AG09309 (cell line): ENCODE measurements around the gene TREX2.

Source experiments
- DNase-seq: peaks from one replicate; pipeline ENCODE4 v3.0.0-alpha.2; 2010; ENCODE audit warnings: low read depth
- H3K4me3 ChIP-seq: 2 replicates; pipeline ENCODE4 v1.5.1; 2011; ENCODE audit warnings: mild to moderate bottlenecking, low read depth, low read length, moderate library complexity; ENCODE audit not compliant: control insufficient read depth
- TF ChIP-seq, protein P1 (sequence below): IDR thresholded peaks from 2 replicates; pipeline ENCODE4 v1.5.1; 2011; ENCODE audit warnings: mild to moderate bottlenecking, low read depth, low read length, inconsistent platforms; ENCODE audit not compliant: insufficient read depth, control insufficient read depth; ENCODE audit errors: missing control alignments

Gene TREX2

DNA sequence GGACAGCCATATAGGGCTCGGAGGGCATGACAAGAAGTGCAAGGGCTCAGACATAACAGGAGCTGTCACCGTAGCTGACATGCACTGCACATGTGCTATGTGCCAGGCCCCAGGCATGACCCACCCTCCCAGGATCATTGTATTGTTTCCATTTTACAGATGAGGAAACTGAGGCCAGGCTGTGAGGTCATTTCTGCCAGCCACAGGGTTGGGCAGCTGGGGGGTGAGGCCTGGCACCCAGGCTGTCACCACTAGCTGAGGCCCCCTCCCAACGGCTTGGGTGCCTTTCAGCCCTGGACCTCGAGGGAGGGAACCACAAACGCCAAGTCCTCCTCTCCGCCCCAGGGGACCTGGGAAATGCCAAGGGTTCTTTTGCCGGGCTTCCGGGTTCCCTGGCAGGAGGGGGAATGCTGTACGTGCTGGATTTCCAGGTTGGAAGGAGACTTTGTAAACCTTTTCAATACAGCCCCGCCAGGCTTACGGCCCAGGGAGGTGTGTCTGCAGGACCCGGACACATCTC is 12.6 kb downstream of the TREX2 start:
- H3K4me3 ChIP-seq = no peak overlapping the region
- no peak for DNase-seq
- TF ChIP-seq, protein P1, sequence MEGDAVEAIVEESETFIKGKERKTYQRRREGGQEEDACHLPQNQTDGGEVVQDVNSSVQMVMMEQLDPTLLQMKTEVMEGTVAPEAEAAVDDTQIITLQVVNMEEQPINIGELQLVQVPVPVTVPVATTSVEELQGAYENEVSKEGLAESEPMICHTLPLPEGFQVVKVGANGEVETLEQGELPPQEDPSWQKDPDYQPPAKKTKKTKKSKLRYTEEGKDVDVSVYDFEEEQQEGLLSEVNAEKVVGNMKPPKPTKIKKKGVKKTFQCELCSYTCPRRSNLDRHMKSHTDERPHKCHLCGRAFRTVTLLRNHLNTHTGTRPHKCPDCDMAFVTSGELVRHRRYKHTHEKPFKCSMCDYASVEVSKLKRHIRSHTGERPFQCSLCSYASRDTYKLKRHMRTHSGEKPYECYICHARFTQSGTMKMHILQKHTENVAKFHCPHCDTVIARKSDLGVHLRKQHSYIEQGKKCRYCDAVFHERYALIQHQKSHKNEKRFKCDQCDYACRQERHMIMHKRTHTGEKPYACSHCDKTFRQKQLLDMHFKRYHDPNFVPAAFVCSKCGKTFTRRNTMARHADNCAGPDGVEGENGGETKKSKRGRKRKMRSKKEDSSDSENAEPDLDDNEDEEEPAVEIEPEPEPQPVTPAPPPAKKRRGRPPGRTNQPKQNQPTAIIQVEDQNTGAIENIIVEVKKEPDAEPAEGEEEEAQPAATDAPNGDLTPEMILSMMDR = no peak

- no peak for DNase-seq
- TF ChIP-seq, protein P1 = no peak
- H3K4me3 ChIP-seq = no peak overlapping the region
These were observed 15.1 kb downstream of the TREX2 start for GRCh38 chrX:153430796-153431195.

GRCh38 chrX:153426204-153426603 is 19.7 kb downstream of the TREX2 start:
- TF ChIP-seq, protein P1 = no peak
- no peak for DNase-seq
- no peak overlapping the region for H3K4me3 ChIP-seq

DNA sequence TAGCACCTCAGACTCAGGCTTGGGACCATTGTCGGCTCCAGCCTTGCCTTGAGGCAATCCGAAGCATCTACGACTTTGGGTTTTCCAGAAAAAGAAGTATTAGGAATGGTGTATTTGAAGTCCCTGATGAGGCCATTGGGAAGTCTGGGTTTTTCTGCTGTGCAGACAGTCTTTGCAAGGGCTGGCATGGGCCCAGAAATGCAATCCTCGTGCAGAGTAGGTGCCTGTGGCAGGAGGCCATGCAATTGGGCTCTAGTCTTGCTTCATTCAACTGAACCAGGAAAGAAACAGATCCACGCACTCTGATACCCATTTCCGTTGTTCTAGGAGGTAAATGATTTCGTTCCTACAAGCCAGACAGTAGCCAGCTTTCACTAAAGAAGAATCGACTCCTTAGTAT is 22.2 kb downstream of the TREX2 start:
- TF ChIP-seq, protein P1 = no peak
- no peak for DNase-seq
- no peak overlapping the region for H3K4me3 ChIP-seq

- H3K4me3 ChIP-seq = no peak overlapping the region
- TF ChIP-seq, protein P1 = no peak
- no peak for DNase-seq
These were observed 24.0 kb downstream of the TREX2 start for GRCh38 chrX:153421856-153422255.

DNA sequence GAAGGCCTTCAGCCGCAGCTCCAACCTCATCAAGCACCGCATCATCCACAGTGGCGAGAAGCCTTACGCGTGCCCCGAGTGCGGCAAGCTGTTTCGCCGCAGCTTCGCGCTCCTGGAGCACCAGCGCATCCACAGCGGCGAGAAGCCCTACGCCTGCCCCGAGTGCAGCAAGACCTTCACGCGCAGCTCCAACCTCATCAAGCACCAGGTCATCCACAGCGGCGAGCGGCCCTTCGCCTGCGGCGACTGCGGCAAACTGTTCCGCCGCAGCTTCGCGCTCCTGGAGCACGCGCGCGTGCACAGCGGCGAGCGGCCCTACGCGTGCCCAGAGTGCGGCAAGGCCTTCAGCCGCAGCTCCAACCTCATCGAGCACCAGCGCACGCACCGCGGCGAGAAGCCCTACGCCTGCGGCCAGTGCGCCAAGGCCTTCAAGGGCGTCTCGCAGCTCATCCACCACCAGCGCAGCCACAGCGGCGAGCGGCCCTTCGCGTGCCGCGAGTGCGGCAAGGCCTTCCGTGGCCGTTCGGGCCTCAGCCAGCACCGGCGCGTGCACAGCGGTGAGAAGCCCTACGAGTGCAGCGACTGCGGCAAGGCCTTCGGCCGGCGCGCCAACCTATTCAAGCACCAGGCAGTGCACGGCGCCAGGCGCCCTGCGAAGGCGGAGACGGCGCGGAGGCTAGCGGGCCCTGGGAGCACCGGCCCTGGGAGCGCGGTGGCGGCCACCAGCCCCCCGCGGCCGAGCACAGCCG is 24.8 kb downstream of the TREX2 start:
- no peak overlapping the region for H3K4me3 ChIP-seq
- TF ChIP-seq, protein P1 = no peak
- no peak for DNase-seq
